HG03575 (cell line): ENCODE data around the gene CREB3L2.
"Not testable (repeated sequence)": the region's sequence is repeated elsewhere in the genome, so short reads cannot be mapped to it uniquely, and the experiment has no call there.

Experiments used
- ATAC-seq: cut with Tn5 transposase; IDR thresholded peaks from one replicate; pipeline ENCODE4 v1.9.1; 2021; ENCODE audit not compliant: unreplicated experiment, insufficient number of reproducible peaks, low FRiP score; ENCODE audit errors: extremely low read depth

The CREB3L2 gene

DNA sequence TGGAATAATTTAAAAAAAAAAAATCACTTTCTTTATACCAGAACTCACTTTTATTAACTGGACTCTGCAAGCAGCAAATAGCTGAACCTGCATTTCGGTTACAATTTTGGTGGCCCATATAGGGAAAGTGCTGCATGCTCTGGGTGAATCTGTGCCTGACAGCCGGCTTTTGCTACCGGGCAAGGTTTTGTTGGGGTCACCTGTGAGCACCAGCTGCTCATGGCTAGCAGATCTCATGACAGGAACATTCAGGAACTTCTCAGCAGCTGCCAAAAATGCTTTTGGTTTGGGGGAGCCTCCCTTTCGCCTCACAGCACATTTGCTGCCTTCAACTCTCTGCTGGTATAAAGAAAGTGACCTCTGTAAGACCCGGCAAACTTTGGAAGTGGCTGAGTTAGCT, 13.2 kb upstream of the CREB3L2 start:
- no peak for ATAC-seq

GRCh38 chr7:138014686-138015085, 12.8 kb upstream of the CREB3L2 start:
- ATAC-seq = no peak

DNA sequence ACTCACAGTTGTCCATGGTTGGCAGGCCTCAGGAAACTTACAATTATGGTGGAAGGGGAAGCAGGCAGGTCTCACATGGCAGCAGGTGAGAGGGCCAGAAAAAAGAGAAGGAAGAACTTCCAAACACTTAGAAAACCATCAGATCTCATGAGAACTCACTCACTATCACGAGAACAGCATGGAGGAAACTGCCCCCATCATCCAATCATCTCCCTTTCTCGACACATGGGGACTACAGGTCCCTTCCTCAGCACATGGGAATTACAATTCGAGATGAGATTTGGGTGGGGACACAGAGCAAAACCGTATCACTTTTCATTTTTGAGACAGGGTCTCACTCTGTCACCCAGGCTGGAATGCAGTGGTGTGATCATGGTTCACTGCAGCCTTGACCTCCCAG, 12.3 kb upstream of the CREB3L2 start:
- ATAC-seq = not testable (repeated sequence)

DNA sequence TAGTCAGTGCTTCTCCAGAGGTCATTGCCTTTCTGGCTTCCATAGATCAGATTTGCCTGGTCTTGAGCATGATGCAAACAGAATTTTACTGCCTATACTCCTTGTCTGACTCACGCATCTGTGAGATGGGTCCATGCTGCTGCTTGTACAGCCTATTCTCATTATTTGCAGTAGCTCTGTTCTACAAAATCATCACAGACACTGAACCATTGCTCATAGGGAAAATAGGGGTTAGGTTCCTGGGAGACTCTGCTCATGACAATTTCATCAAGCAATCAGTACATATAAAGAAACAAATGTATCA, 7.4 kb upstream of the CREB3L2 start:
- no peak for ATAC-seq

GRCh38 chr7:138008588-138009349, 6.9 kb upstream of the CREB3L2 start:
- no peak for ATAC-seq

GRCh38 chr7:138008019-138008587, 6.2 kb upstream of the CREB3L2 start:
- ATAC-seq = no peak

DNA sequence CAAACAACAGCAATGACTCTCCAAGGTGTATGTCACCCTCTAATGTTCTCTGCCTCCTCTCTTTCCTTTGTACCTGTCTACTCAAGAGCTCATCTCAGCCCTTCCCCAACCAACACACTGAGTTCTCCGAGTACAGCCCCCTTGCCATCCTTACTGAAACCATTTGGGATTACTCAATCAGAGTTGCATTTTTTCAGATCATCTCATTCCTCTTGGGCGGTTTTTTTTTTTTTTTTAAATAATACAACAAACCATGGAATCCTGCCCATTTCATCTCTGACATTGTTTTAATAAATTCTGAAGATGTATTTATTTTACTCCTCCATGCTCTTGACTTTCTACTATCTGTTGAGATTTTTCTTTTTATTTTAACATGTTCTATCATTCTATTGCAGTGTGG, 4.2 kb upstream of the CREB3L2 start:
- ATAC-seq = no peak

- no peak for ATAC-seq
Measured at GRCh38 chr7:138004936-138005335, 3.0 kb upstream of the CREB3L2 start.

- ATAC-seq = no peak
Measured at GRCh38 chr7:138004046-138004445, 2.2 kb upstream of the CREB3L2 start.

GRCh38 chr7:138002828-138003189, 923 bp upstream of the CREB3L2 start:
- no peak for ATAC-seq

DNA sequence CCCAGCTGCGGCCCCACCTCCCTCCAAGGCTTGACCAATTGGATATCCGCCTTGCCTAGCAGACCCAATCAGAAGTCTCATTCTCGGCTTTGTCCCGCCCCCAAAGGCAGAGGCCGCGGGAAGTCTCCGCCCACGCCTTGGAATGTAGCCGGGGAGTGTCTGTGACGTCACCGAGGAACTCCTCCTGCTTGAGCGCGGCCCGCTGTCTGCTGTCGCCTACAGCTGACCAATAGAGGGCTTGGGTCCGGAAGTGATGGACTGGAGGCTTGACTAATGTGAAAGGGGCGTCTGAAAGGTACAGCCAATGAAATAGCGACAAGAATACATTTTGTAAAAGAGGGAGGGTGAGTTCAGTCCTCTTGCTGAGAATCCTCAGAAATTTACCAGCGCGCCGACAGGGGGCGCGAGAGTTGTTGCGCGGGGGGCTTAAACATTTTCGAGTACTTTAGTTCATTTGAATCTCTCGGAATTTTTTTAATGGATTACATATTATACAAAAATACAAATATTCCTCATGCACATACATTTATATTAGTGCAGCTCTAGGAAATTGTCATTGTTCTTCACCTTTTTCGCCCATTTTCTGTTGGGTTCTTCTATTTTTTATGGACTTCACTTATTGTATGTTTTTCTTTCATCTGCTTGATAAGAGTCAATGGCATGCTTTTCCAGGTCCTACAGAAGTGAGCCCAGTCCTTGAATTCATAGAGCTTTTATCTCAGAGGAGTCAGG, 376 bp upstream of the CREB3L2 start:
- ATAC-seq = peak; percentile 95

DNA sequence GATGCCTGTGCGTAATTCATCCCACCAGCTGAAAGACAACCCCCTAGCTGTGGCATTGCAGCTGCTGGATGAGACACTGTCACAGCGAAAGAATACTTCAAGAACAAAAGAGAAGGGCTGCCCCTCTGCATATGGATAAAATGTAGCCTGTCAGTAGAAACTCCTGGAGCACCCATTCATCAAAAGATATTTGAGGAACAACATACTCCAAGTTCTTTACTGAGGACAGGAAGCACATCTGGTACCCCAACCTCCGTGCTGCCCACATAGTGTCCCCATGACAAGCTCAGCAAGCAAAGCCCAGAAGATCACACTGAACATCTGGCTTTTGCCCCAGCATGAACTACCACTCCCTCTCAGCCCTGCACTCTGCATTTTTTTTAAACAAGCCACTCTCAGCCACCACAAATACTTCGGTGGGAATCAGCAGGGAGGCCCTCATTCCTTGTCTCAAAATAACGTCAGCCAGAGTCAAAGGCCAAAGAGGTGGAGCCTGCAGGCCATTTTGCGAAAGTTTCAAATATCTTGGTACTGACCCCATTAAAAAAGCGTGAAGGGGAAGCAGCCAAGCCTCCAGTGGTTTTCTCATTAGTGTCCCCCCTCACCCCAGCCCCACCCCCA, 1.7 kb downstream of the CREB3L2 start:
- no peak for ATAC-seq

DNA sequence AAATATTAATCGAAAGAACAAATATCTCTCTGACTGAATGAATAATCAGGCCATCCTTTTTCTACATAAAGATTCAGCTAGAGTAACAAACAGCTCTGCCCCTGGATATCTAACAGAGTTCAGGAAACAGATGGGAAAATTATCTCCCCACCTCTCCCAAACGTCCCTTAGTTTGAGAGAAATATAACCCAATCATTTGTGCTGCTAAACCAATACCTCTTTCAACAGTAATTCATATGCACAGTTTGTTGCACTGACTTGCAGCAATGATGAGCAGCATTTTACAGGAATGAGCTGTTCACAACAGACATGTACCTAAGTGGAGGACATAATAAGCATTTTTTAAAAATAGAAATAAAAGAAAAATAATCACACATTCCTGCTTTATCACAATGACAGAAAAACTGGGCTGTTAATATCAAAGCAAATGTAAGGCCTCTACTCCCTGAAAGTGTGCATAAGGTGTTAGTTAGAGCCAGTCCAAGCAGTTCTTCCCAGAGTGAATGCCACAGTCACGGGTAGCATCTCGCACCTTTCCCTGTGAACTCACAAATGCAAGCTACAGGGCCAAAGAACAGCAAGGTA, 2.3 kb downstream of the CREB3L2 start:
- ATAC-seq = no peak

DNA sequence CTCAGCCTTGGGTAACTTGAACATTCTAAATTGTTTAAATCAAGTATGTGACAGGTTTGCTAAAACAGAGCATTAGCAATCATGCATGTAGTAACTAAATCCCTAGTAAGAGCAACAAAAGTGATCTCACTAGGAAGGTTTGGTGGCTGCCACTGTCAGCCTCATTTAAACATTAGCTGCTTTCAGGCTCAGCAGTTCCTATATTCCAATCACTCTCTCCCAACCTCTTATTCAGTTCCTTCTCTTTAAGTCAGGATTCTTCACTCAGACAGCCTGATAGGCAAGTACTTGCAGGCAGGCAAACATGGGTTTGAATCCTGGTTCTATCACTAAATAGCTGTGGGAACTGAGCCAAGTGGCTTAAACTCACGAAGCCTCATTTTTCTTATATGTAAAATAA, 3.6 kb downstream of the CREB3L2 start:
- ATAC-seq = no peak

GRCh38 chr7:137996871-137997270, 5.0 kb downstream of the CREB3L2 start:
- ATAC-seq = no peak

DNA sequence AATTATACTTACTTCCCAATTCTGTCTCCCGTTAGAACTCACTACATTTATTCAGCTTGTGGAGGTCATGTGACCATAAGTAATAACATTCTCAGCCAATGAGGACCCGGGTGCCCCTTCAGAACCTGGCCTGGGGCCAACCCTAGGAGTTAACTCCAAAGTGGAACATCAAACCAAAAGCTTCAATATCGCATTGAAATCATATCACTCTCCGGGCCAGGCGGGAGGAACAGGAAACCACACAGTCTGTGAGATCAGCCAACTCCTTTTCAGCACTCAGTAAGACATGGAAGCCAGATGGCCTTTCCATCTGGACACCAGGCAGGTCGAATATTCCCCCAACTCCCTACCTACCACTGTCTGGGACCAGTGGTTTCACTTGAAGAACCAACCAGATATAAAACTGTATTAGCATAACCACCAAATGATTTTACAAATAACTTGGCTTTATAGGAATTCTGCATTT, 5.5 kb downstream of the CREB3L2 start:
- ATAC-seq = no peak

- ATAC-seq = no peak
Measured at GRCh38 chr7:137994216-137994615, 7.7 kb downstream of the CREB3L2 start.

DNA sequence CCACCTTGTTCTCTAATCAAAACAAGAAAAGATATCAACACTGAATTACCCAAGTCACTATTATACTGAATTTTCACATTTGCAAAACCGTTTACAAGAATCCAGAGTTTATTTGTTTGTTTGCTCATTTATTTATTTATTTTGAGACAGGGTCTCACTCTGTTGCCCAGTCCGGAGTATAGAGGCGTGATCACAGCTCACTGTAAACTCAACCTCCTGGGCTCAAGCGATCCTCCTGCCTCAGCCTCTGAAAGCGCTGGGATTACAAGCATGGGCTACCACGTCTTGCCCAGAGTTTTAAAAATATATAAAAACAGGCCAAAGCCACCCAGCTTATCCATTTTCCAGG, 8.5 kb downstream of the CREB3L2 start:
- no peak for ATAC-seq

DNA sequence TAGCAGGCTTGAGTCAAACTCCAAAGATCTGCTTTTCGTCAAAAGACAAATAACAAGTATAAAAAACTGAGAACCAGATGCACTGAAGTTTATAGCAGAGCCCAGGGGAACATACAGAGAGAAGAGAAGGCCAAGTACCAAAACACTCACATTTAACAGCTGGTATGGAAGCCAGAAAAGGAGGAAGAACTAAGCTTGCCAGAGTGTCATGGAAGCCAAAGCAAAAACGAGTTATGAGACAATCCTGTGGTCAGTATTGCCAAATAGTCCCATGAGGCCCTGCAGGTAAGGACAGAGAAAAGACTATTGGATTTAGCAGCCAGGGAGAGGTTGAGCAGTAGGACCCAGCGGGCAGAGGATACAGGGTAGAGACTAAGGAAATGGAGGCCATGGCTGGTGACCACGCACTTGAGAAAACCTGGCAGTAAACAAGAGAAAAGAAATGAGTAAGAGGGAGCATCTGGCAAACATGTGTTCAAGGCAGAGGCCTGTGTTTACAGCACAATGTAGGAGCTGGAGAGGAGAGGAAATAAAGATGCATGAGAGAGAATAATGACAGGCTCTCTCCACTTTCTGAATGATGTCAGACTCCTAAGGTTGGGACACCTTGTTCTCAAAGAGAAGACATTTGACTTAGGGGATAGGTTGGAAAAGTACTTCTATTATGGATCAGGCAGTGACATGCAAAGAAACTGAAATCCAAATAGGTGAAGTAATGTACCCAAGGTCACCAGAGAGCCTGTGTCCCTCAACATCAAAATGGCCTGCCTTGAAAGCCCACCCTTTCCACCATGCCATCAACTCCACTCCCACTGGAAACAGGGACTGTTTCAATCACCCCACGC, 9.1 kb downstream of the CREB3L2 start:
- ATAC-seq = peak; percentile 49
